GM23338 (cell line): ENCODE results near the gene DCAF7. TPM values are rescaled to one million over a fixed set of nuclear protein-coding genes. Genes with fewer than 3 reads are reported as not detected.

Source experiments
- ATAC-seq: fragments of 200-7000 bp; cut with Tn5 transposase; 3 replicates; pipeline ENCODE4 v1.9.1; 2020
- DNase-seq: peaks from one replicate; pipeline ENCODE4 v3.0.0-alpha.2; 2015; ENCODE audit warnings: low spot score
- H2AFZ ChIP-seq: fragments of 200-600 bp; sonication (generic); 2 replicates; pipeline ENCODE4 v1.8.0; 2016; ENCODE audit warnings: antibody characterized with exemption, mild to moderate bottlenecking, moderate library complexity
- H3F3A ChIP-seq: fragments of 200-600 bp; sonication (generic); replicated peaks from 2 replicates; pipeline ENCODE4 v1.8.0; 2017; ENCODE audit warnings: antibody characterized with exemption, mixed run types, low read depth
- H3K27ac ChIP-seq: fragments of 200-600 bp; sonication (generic); 2 replicates; pipeline ENCODE4 v1.6.1; 2016; ENCODE audit warnings: low read depth
- H3K27me3 ChIP-seq: fragments of 200-600 bp; sonication (generic); 2 replicates; pipeline ENCODE4 v1.8.0; 2016; ENCODE audit warnings: mild to moderate bottlenecking, mixed run types, moderate library complexity; ENCODE audit not compliant: insufficient read depth
- H3K36me3 ChIP-seq: fragments of 200-600 bp; sonication (generic); 2 replicates; pipeline ENCODE4 v1.8.0; 2016; ENCODE audit warnings: mild to moderate bottlenecking; ENCODE audit not compliant: insufficient read depth
- H3K4me1 ChIP-seq: fragments of 200-600 bp; sonication (generic); 2 replicates; pipeline ENCODE4 v1.8.0; 2016; ENCODE audit warnings: mild to moderate bottlenecking, moderate library complexity; ENCODE audit not compliant: insufficient read depth
- H3K4me2 ChIP-seq: fragments of 200-600 bp; sonication (generic); 2 replicates; pipeline ENCODE4 v1.7.1; 2017; ENCODE audit warnings: mixed run types
- H3K4me3 ChIP-seq: fragments of 200-600 bp; sonication (generic); 2 replicates; pipeline ENCODE4 v1.6.1; 2016; ENCODE audit warnings: mixed run types
- H3K79me2 ChIP-seq: fragments of 200-600 bp; sonication (generic); replicated peaks from 2 replicates; pipeline ENCODE4 v1.8.0; 2017; ENCODE audit warnings: mild to moderate bottlenecking; ENCODE audit not compliant: insufficient read depth
- H3K9me2 ChIP-seq: fragments of 200-600 bp; sonication (generic); 2 replicates; pipeline ENCODE4 v1.8.0; 2017; ENCODE audit not compliant: insufficient read depth
- H4K20me1 ChIP-seq: fragments of 200-600 bp; sonication (generic); replicated peaks from 2 replicates; pipeline ENCODE4 v1.8.0; 2017; ENCODE audit warnings: mild to moderate bottlenecking; ENCODE audit not compliant: insufficient read depth
- H3K27ac Mint-ChIP-seq: 2 replicates; pipeline ENCODE4 v1.8.0; 2020; ENCODE audit warnings: inconsistent platforms, mild to moderate bottlenecking, moderate library complexity, mixed read lengths
- H3K27me3 Mint-ChIP-seq: 3 replicates; pipeline ENCODE4 v1.8.0; 2022; ENCODE audit warnings: low read depth, mild to moderate bottlenecking, moderate library complexity, mixed read lengths, inconsistent platforms; ENCODE audit not compliant: insufficient read depth, poor library complexity
- H3K36me3 Mint-ChIP-seq: 3 replicates; pipeline ENCODE4 v1.8.0; 2021; ENCODE audit warnings: low read depth, mild to moderate bottlenecking, inconsistent platforms, moderate library complexity, mixed read lengths
- H3K4me1 Mint-ChIP-seq: 3 replicates; pipeline ENCODE4 v1.8.0; 2020; ENCODE audit warnings: mild to moderate bottlenecking, inconsistent platforms, mixed read lengths
- H3K4me3 Mint-ChIP-seq: 3 replicates; pipeline ENCODE4 v1.8.0; 2021; ENCODE audit warnings: moderate library complexity, mild to moderate bottlenecking, inconsistent platforms, mixed read lengths
- H3K9me3 Mint-ChIP-seq: 3 replicates; pipeline ENCODE4 v1.8.0; 2020; ENCODE audit warnings: moderate library complexity, mild to moderate bottlenecking, inconsistent platforms, mixed read lengths
- CREB1 ChIP-seq: fragments of 250-450 bp; sonication (Bioruptor Pico); IDR thresholded peaks from 2 replicates; pipeline ENCODE4 v1.5.0; 2020; ENCODE audit warnings: low read depth, mild to moderate bottlenecking, moderate library complexity
- EZH2phosphoT487 ChIP-seq: fragments of 200-600 bp; sonication (generic); IDR thresholded peaks from one replicate; pipeline ENCODE4 v1.8.1; 2018; ENCODE audit warnings: antibody characterized with exemption; ENCODE audit not compliant: unreplicated experiment
- JUNB ChIP-seq: IDR thresholded peaks from one replicate; pipeline ENCODE4 v1.6.1; 2016; ENCODE audit warnings: antibody characterized with exemption; ENCODE audit not compliant: unreplicated experiment
- POLR2AphosphoS5 ChIP-seq: IDR thresholded peaks from 2 replicates; pipeline ENCODE4 v1.6.1; 2016; ENCODE audit warnings: antibody characterized with exemption, low read depth
- STAT1 ChIP-seq: IDR thresholded peaks from one replicate; pipeline ENCODE4 v1.6.1; 2016; ENCODE audit warnings: antibody characterized with exemption; ENCODE audit not compliant: unreplicated experiment
- long read RNA-seq: library from polyadenylated mRNA; unstranded; transcript quantifications from one replicate; pipeline ENCODE4 v2.0.0, GENCODE V29; 2020; ENCODE audit not compliant: unreplicated experiment
- polyA plus RNA-seq: library from polyadenylated mRNA; unstranded; fragments of >200 nt; fragmentation: Nextera tagmentation; extraction: Ambion mirVana; gene quantifications from 2 replicates; pipeline ENCODE4 v1.2.1, GENCODE V29; 2016
- total RNA-seq: library from RNA; depleted of rRNA; stranded (reverse); fragments of >200 nt; shearing (Covaris generic); gene quantifications from 2 replicates; pipeline ENCODE4 v1.2.3, GENCODE V29; 2014; rRNA removed
- TF ChIP-seq, protein P1 (sequence below): IDR thresholded peaks from 2 replicates; pipeline ENCODE4 v1.6.1; 2016; ENCODE audit warnings: antibody characterized with exemption
- TF ChIP-seq, protein P2 (sequence below): fragments of 250-450 bp; sonication (Bioruptor Pico); IDR thresholded peaks from 2 replicates; pipeline ENCODE4 v1.5.0; 2020; ENCODE audit warnings: mild to moderate bottlenecking, moderate library complexity

Gene DCAF7, protein sequence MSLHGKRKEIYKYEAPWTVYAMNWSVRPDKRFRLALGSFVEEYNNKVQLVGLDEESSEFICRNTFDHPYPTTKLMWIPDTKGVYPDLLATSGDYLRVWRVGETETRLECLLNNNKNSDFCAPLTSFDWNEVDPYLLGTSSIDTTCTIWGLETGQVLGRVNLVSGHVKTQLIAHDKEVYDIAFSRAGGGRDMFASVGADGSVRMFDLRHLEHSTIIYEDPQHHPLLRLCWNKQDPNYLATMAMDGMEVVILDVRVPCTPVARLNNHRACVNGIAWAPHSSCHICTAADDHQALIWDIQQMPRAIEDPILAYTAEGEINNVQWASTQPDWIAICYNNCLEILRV
- total RNA-seq (51.0 and 60.1 TPM in 2 replicates), polyA plus RNA-seq (31.3 and 33.2 TPM in 2 replicates)
- long read RNA-seq, full-length matches to known transcripts: 24 of 29 reads
- long read RNA-seq, partial matches to known transcripts: 0 of 29 reads
- long read RNA-seq, other reads (novel, unspliced or antisense): 5 of 29 reads

DNA sequence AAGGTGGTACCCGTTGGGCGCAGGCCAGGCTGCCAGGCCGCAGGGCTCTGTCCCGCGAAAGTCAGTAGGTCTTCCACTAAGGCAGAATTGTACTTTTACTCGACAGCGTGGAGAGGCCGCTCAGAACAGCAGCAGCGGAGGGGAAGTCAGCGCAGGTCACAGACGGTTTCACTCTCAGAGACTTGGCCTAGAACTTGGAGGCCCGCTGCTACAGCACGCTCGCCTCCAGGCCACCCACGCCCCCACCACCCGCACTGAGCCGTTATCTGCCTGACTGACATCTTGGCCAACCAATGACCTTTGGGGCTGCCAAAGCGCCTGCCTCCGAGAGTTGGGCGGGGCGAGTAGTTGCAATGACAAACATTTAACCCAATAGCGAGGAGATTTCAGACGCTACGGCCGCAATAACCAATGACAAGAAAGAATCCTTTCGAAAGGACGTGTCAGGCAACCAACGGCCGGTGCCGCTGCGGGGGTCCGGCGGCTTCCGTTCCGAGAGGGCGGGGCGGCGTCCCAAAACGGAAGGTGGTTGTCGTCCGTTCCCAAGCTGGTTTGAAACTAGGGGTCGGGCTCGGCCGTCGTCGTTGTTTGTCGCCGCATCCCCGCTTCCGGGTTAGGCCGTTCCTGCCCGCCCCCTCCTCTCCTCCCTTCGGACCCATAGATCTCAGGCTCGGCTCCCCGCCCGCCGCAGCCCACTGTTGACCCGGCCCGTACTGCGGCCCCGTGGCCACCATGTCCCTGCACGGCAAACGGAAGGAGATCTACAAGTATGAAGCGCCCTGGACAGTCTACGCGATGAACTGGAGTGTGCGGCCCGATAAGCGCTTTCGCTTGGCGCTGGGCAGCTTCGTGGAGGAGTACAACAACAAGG is at the start of gene DCAF7:
Gene DCAF7, plus strand, starts transcription at position 532 of the 871 bp plus-strand sequence. Its CDS starts 201 bp downstream, at position 733.
- Histone ChIP-seq H3K4me1 (peaks cover 21% of the 10 kb centered on the region), H3K9me2 (no peaks in the 10 kb centered on the region), H3K27me3 (no peaks in the 10 kb centered on the region), H3K4me3 (peak within 1 kb of the TSS; percentile 84), H3K79me2 (peaks cover 48% of the 10 kb centered on the region), H2AFZ (peak within 1 kb of the TSS; percentile 95), H3K27ac (peak within 1 kb of the TSS; percentile 82), H3K4me2 (peak within 1 kb of the TSS; percentile 95), H4K20me1 (peaks cover 26% of the 10 kb centered on the region), H3F3A (peaks cover 4% of the 10 kb centered on the region; the same call in 1 of the 2 replicates), H3K36me3 (no peaks in the 10 kb centered on the region)
- DNase-seq: peak; percentile 100
- peak within 1 kb of the TSS; percentile 97 for H3K4me3 Mint-ChIP-seq
- H3K27ac Mint-ChIP-seq: peak within 1 kb of the TSS; percentile 98
- no peaks in the 10 kb centered on the region for H3K9me3 Mint-ChIP-seq
- H3K27me3 Mint-ChIP-seq: peaks cover 9% of the 10 kb centered on the region
- peaks cover 16% of the 10 kb centered on the region; the same call in 2 of the 3 replicates for H3K4me1 Mint-ChIP-seq
- ATAC-seq: peak; percentile 90
- H3K36me3 Mint-ChIP-seq: peaks cover 3% of the 10 kb centered on the region; the same call in 1 of the 3 replicates
- TF ChIP-seq, protein P1, sequence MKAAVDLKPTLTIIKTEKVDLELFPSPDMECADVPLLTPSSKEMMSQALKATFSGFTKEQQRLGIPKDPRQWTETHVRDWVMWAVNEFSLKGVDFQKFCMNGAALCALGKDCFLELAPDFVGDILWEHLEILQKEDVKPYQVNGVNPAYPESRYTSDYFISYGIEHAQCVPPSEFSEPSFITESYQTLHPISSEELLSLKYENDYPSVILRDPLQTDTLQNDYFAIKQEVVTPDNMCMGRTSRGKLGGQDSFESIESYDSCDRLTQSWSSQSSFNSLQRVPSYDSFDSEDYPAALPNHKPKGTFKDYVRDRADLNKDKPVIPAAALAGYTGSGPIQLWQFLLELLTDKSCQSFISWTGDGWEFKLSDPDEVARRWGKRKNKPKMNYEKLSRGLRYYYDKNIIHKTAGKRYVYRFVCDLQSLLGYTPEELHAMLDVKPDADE: peak; percentile 12; the same call in 1 of the 2 replicates
- TF ChIP-seq JUNB (no peak), CREB1 (CRISPR knock-in tag) (peak; percentile 82), POLR2AphosphoS5 (peak; percentile 76)

DNA sequence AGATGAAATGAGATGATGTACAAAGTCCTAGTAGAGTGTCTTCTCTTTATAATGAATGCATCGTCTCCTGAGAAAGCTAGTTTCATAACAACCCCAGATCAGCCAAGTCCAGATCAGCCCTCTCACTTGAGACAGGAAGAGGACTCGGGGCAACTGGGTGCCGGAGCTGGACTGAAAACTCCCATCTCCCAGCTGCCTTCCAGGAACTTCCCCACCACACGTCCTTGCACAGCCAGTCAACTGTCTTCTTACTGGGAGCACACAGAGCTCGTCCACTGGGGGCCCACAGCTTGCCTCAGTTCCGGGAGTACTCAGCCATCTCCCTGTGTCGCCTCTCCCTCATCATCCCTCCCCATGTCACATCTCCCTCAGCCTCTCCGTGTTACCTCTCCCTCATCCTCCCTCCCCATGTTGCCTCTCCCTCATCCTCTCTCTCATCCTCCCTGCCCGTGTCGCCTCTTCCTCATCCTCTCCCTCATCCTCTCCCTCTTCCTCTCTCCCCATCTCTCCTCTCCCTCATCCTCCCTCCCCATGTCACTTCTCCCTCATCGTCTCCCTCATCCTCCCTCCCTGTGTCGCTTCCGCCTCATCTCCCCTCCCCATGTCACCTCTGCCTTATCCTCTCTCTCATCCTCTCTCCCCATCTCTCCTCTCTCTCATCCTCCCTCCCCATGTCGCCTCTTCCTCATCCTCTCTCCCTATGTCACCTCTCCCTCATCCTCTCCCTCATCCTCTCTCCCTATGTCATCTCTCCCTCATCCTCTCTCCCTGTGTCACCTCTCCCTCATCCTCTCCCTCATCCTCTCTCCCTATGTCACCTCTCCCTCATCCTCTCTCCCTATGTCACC is 49.5 kb upstream of the DCAF7 start:
- Histone ChIP-seq H3K9me2 (no peaks in the 10 kb centered on the region), H3K4me3 (no peak overlapping the region), H3K4me2 (no peak overlapping the region), H3F3A (no peaks in the 10 kb centered on the region), H3K27me3 (no peaks in the 10 kb centered on the region), H2AFZ (no peak overlapping the region), H3K4me1 (no peaks in the 10 kb centered on the region), H3K79me2 (no peaks in the 10 kb centered on the region), H3K36me3 (no peaks in the 10 kb centered on the region), H3K27ac (no peak overlapping the region), H4K20me1 (no peaks in the 10 kb centered on the region)
- no peaks in the 10 kb centered on the region for H3K36me3 Mint-ChIP-seq
- DNase-seq (no peak), ATAC-seq (no peak)
- no peak overlapping the region for H3K4me3 Mint-ChIP-seq
- H3K27ac Mint-ChIP-seq: no peak overlapping the region
- H3K27me3 Mint-ChIP-seq: peaks cover 4% of the 10 kb centered on the region
- peaks cover 10% of the 10 kb centered on the region for H3K4me1 Mint-ChIP-seq
- H3K9me3 Mint-ChIP-seq: peaks cover 5% of the 10 kb centered on the region; the same call in 2 of the 3 replicates
- TF ChIP-seq EZH2phosphoT487 (no peak), STAT1 (no peak)
- TF ChIP-seq, protein P2, sequence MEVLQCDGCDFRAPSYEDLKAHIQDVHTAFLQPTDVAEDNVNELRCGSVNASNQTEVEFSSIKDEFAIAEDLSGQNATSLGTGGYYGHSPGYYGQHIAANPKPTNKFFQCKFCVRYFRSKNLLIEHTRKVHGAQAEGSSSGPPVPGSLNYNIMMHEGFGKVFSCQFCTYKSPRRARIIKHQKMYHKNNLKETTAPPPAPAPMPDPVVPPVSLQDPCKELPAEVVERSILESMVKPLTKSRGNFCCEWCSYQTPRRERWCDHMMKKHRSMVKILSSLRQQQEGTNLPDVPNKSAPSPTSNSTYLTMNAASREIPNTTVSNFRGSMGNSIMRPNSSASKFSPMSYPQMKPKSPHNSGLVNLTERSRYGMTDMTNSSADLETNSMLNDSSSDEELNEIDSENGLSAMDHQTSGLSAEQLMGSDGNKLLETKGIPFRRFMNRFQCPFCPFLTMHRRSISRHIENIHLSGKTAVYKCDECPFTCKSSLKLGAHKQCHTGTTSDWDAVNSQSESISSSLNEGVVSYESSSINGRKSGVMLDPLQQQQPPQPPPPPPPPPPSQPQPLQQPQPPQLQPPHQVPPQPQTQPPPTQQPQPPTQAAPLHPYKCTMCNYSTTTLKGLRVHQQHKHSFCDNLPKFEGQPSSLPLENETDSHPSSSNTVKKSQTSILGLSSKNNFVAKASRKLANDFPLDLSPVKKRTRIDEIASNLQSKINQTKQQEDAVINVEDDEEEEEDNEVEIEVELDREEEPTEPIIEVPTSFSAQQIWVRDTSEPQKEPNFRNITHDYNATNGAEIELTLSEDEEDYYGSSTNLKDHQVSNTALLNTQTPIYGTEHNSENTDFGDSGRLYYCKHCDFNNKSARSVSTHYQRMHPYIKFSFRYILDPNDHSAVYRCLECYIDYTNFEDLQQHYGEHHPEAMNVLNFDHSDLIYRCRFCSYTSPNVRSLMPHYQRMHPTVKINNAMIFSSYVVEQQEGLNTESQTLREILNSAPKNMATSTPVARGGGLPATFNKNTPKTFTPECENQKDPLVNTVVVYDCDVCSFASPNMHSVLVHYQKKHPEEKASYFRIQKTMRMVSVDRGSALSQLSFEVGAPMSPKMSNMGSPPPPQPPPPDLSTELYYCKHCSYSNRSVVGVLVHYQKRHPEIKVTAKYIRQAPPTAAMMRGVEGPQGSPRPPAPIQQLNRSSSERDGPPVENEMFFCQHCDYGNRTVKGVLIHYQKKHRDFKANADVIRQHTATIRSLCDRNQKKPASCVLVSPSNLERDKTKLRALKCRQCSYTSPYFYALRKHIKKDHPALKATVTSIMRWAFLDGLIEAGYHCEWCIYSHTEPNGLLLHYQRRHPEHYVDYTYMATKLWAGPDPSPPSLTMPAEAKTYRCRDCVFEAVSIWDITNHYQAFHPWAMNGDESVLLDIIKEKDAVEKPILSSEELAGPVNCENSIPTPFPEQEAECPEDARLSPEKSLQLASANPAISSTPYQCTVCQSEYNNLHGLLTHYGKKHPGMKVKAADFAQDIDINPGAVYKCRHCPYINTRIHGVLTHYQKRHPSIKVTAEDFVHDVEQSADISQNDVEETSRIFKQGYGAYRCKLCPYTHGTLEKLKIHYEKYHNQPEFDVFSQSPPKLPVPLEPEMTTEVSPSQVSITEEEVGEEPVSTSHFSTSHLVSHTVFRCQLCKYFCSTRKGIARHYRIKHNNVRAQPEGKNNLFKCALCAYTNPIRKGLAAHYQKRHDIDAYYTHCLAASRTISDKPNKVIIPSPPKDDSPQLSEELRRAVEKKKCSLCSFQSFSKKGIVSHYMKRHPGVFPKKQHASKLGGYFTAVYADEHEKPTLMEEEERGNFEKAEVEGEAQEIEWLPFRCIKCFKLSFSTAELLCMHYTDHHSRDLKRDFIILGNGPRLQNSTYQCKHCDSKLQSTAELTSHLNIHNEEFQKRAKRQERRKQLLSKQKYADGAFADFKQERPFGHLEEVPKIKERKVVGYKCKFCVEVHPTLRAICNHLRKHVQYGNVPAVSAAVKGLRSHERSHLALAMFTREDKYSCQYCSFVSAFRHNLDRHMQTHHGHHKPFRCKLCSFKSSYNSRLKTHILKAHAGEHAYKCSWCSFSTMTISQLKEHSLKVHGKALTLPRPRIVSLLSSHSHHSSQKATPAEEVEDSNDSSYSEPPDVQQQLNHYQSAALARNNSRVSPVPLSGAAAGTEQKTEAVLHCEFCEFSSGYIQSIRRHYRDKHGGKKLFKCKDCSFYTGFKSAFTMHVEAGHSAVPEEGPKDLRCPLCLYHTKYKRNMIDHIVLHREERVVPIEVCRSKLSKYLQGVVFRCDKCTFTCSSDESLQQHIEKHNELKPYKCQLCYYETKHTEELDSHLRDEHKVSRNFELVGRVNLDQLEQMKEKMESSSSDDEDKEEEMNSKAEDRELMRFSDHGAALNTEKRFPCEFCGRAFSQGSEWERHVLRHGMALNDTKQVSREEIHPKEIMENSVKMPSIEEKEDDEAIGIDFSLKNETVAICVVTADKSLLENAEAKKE (CRISPR knock-in tag): no peak
